PC-9 (cell line): ENCODE measurements around the gene MIA3. TPM values are rescaled to one million over a fixed set of nuclear protein-coding genes. Genes with fewer than 3 reads are reported as not detected.

Experiments used
- BruUV-seq: library from RNA; stranded (reverse); fragments of 400-500 nt; replicated peaks from 2 replicates; lab custom pipeline; 2021; lab: Mats Ljungman, UMichigan
- CTCF ChIA-PET: fragments of 300-600 bp; sonication (Branson Sonifier 250); formaldehyde crosslinking; loops from one replicate; lab custom pipeline; 2022; ENCODE audit warnings: antibody characterized with exemption; lab: Charles Lee
- POLR2A ChIA-PET: fragments of 300-600 bp; sonication (Branson Sonifier 250); formaldehyde crosslinking; loops from one replicate; lab custom pipeline; 2022; ENCODE audit warnings: antibody characterized with exemption; ENCODE audit not compliant: unreplicated experiment; lab: Charles Lee
- DNase-seq, 2 experiments: peaks; one replicate each; pipeline versions ENCODE4 v3.0.0 to v3.0.0-alpha.2; 2015 to 2022; ENCODE audit warnings: mixed read lengths in 1 of 2
- H2AFZ ChIP-seq: fragments of 200-600 bp; sonication (generic); 2 replicates; pipeline ENCODE4 v1.8.1; 2017; ENCODE audit warnings: antibody characterized with exemption
- H3F3A ChIP-seq: fragments of 200-600 bp; sonication (generic); 2 replicates; pipeline ENCODE4 v1.8.1; 2017; ENCODE audit warnings: antibody characterized with exemption, mild to moderate bottlenecking, low read depth; ENCODE audit not compliant: insufficient read depth
- H3K27ac ChIP-seq: fragments of 200-600 bp; sonication (generic); 2 replicates; pipeline ENCODE4 v1.6.1; 2016; ENCODE audit warnings: mixed run types
- H3K27me3 ChIP-seq: fragments of 200-600 bp; sonication (generic); 2 replicates; pipeline ENCODE4 v1.6.1; 2016; ENCODE audit warnings: low read depth, mixed run types; ENCODE audit not compliant: insufficient read depth
- H3K36me3 ChIP-seq: fragments of 200-600 bp; sonication (generic); 2 replicates; pipeline ENCODE4 v1.6.1; 2016; ENCODE audit warnings: low read depth, mixed run types
- H3K4me1 ChIP-seq: fragments of 200-600 bp; sonication (generic); replicated peaks from 2 replicates; pipeline ENCODE4 v1.6.1; 2016; ENCODE audit warnings: mixed run types; ENCODE audit not compliant: insufficient read depth
- H3K4me2 ChIP-seq: fragments of 200-600 bp; sonication (generic); 2 replicates; pipeline ENCODE4 v1.6.1; 2017; ENCODE audit warnings: mixed run types
- H3K4me3 ChIP-seq: fragments of 200-600 bp; sonication (generic); 2 replicates; pipeline ENCODE4 v1.6.1; 2016; ENCODE audit warnings: mixed run types
- H3K79me2 ChIP-seq: fragments of 200-600 bp; sonication (generic); 2 replicates; pipeline ENCODE4 v1.6.1; 2017; ENCODE audit warnings: low read depth, mixed run types
- H3K9me2 ChIP-seq: fragments of 200-600 bp; sonication (generic); 2 replicates; pipeline ENCODE4 v1.8.1; 2017; ENCODE audit warnings: mild to moderate bottlenecking; ENCODE audit not compliant: insufficient read depth
- H3K9me3 ChIP-seq: fragments of 200-600 bp; sonication (generic); 2 replicates; pipeline ENCODE4 v1.8.1; 2016; ENCODE audit warnings: low read depth; ENCODE audit not compliant: insufficient read depth
- H4K20me1 ChIP-seq: fragments of 200-600 bp; sonication (generic); 2 replicates; pipeline ENCODE4 v1.8.1; 2017; ENCODE audit not compliant: insufficient read depth
- EZH2 ChIP-seq: fragments of 200-600 bp; sonication (generic); IDR thresholded peaks from 2 replicates; pipeline ENCODE4 v1.8.0; 2017; ENCODE audit warnings: antibody characterized with exemption, low read depth
- intact Hi-C: fragments of 100-400 bp; cut with micrococcal nuclease; formaldehyde crosslinking; loops from one replicate; pipeline ENCODE4 v1.10.0; 2022; ENCODE audit not compliant: unreplicated experiment
- total RNA-seq: library from RNA; stranded (reverse); gene quantifications from 2 replicates; pipeline ENCODE4 v1.2.3, GENCODE V29; 2021
- TF ChIP-seq, protein P1 (sequence below): fragments of 200-600 bp; sonication (generic); conservative IDR thresholded peaks from 2 replicates; pipeline ENCODE4 v1.6.1; 2017; ENCODE audit warnings: mixed run types, antibody characterized with exemption, mild to moderate bottlenecking, moderate library complexity

The MIA3 gene
- total RNA-seq, 1 experiment from 2014 or later = 65.1 TPM

DNA sequence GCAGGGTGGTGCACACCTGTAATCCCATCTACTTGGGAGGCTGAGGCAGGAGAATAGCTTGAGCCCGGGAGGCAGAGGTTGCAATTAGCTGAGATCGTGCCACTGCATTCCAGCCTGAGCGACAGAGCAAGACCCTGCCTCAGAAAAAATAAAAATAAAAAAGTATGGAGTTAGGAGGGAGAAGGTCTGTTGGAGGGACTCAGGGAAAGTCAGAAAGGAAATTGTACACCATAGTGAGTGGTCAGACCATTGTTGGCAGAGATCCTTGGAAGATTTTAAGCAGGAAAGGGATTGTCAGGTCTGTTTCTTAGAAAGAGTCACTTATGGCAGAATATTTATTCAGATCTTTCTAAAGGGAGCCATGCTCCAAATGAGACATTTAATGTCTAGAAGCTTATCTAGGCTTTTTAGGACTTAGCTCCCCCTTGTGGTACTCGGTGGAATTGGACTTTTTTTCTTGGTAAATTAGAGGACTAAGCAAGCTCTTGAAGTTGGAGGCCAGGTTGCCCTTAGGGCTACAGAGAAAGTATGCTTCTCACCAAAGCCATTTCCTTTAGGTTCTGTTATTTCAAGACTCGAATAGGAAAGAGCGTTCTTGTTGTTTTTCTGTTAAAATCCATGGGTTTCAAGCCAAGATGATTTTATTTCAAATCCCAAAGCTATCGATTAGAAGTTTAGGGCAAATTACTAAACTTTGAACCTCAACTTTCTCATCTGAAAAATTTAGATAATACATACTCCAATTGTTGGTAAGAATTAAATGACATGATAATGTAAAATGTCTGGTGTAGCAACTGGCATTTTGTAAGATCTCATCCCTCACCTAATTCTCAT, 16.5 kb downstream of the MIA3 start:
- no peaks in the 10 kb centered on the region for H3K9me2 ChIP-seq
- H2AFZ ChIP-seq = no peak overlapping the region
- no peak for TF ChIP-seq EZH2
- TF ChIP-seq, protein P1, sequence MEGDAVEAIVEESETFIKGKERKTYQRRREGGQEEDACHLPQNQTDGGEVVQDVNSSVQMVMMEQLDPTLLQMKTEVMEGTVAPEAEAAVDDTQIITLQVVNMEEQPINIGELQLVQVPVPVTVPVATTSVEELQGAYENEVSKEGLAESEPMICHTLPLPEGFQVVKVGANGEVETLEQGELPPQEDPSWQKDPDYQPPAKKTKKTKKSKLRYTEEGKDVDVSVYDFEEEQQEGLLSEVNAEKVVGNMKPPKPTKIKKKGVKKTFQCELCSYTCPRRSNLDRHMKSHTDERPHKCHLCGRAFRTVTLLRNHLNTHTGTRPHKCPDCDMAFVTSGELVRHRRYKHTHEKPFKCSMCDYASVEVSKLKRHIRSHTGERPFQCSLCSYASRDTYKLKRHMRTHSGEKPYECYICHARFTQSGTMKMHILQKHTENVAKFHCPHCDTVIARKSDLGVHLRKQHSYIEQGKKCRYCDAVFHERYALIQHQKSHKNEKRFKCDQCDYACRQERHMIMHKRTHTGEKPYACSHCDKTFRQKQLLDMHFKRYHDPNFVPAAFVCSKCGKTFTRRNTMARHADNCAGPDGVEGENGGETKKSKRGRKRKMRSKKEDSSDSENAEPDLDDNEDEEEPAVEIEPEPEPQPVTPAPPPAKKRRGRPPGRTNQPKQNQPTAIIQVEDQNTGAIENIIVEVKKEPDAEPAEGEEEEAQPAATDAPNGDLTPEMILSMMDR = peak; percentile 94
- peaks cover 8% of the 10 kb centered on the region; the same call in 1 of the 2 replicates for H3F3A ChIP-seq
- H3K4me2 ChIP-seq = no peak overlapping the region
- H3K27me3 ChIP-seq = no peaks in the 10 kb centered on the region
- no peaks in the 10 kb centered on the region for H3K79me2 ChIP-seq
- CTCF ChIA-PET = interaction anchor here (0.6 to 1.3 kb wide), 12 partner anchors 10 to 596 kb away, joined by 3 to 24 read pairs (median 4); partner anchors contain the start of gene TAF1A
- no peaks in the 10 kb centered on the region for H3K4me1 ChIP-seq
- no peak overlapping the region for H3K27ac ChIP-seq
- intact Hi-C loops = loop anchor here (1.0 kb wide), 1 partner anchor 169 kb away; no protein-coding TSS in a partner anchor
- H4K20me1 ChIP-seq = no peaks in the 10 kb centered on the region
- H3K9me3 ChIP-seq = no peaks in the 10 kb centered on the region
- DNase-seq = peak; percentile 63 to 78
- BruUV-seq = no TSS peak
- no peak overlapping the region for H3K4me3 ChIP-seq
- peaks cover 12% of the 10 kb centered on the region; the same call in 1 of the 2 replicates for H3K36me3 ChIP-seq
- POLR2A ChIA-PET = interaction anchor here (0.5 to 0.7 kb wide), 2 partner anchors 56 to 70 kb away, joined by 4 to 9 read pairs; no protein-coding TSS in a partner anchor

DNA sequence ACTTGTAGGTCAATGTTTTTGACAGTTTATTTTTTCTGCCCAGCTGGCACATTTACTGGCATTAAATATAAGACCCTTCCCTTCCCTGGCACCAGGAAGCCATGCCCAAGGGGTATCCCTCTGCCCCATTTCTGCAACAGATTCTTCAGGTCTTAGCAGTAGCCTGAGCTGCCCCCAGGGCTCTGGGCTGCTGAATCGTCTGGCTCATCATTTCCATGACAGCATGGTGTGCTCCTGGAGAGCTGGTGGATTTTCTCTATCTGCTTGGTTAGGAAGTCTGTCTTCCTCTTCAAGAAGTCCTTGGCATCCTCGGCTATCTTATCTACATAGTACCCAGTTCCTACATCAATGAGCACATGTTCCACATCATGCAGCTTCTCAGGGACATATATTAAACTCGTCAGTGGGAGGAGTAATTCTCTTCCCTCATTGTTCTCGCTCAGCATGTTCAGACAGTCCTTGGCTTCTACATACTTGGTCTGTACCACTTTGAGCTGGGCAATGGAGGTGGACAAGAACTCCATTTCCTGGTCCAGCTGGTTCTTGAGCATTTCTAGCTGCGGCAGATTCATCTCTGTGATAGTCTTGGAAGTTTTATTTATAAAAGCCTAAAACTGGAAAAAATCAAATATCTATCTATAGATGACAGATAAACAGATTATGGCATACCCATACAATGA, 23.5 kb downstream of the MIA3 start:
- BruUV-seq = no TSS peak
- ChIA-PET CTCF (no interaction called here), POLR2A (interaction anchor here (0.6 kb wide), 1 partner anchor 1416 kb away, joined by 9 read pairs; no protein-coding TSS in a partner anchor)
- no peak for TF ChIP-seq EZH2
- TF ChIP-seq, protein P1 = no peak
- Histone ChIP-seq H3K4me2 (no peak overlapping the region), H3K9me2 (no peaks in the 10 kb centered on the region), H3F3A (peaks cover 13% of the 10 kb centered on the region; the same call in 1 of the 2 replicates), H3K27me3 (no peaks in the 10 kb centered on the region), H2AFZ (no peak overlapping the region), H3K4me1 (peaks cover 15% of the 10 kb centered on the region), H3K27ac (no peak overlapping the region), H4K20me1 (no peaks in the 10 kb centered on the region), H3K9me3 (no peaks in the 10 kb centered on the region), H3K36me3 (peaks cover 12% of the 10 kb centered on the region; the same call in 1 of the 2 replicates), H3K79me2 (peaks cover 19% of the 10 kb centered on the region), H3K4me3 (no peak overlapping the region)
- DNase-seq = no peak
- intact Hi-C loops = loop anchor here (10.0 kb wide), 1 partner anchor 473 kb away; no protein-coding TSS in a partner anchor

DNA sequence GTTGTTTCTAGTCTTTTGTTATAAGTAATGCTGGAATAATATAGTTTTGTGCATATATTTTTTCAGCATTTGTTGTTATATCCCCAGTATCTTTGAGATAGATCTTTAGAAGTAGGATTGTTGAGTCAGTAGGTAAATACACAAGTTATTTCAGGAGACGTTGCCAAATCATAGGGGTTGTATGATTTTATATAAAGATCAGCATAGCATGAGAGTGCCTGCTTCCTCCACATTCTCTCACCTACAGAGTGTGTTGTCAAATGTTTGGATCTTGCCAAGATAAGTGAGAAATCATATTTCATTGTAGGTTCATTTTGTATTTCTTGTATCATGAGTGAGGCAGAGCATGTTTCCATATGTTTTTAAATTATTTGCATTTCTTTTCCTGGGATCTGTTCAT, 24.6 kb downstream of the MIA3 start:
- Histone ChIP-seq H3K27me3 (no peaks in the 10 kb centered on the region), H3K9me3 (no peaks in the 10 kb centered on the region), H3K9me2 (no peaks in the 10 kb centered on the region), H3K4me2 (no peak overlapping the region), H3F3A (peaks cover 13% of the 10 kb centered on the region; the same call in 1 of the 2 replicates), H2AFZ (no peak overlapping the region), H3K4me1 (peaks cover 15% of the 10 kb centered on the region), H3K36me3 (peaks cover 20% of the 10 kb centered on the region), H3K79me2 (peaks cover 19% of the 10 kb centered on the region), H4K20me1 (no peaks in the 10 kb centered on the region), H3K27ac (0 out of 2 replicates have a peak overlapping the region, but pooled peaks have one; percentile 1), H3K4me3 (no peak overlapping the region)
- TF ChIP-seq, protein P1 = no peak
- no peak for TF ChIP-seq EZH2
- BruUV-seq = no TSS peak
- POLR2A ChIA-PET = no interaction called here
- CTCF ChIA-PET = no interaction called here
- peak in 1 of 2 experiments; percentile 44 for DNase-seq
- intact Hi-C loops = loop anchor here (10.0 kb wide), 1 partner anchor 472 kb away; no protein-coding TSS in a partner anchor
